ENCODE data around the gene FBXO22.

Gene FBXO22

GRCh38 chr15:75942464-75942863, 38.8 kb downstream of the FBXO22 start:
- POLR2A ChIA-PET (ENCODE audit: low non-redundant PET): no interaction called here
- CTCF ChIA-PET: interaction anchor here (0.7 kb wide), 1 partner anchor 1078 kb away, joined by 6 read pairs; no protein-coding TSS in a partner anchor
- no peak for DNase-seq (ENCODE audit: low spot score)
- no peak overlapping the region for H3K27ac ChIP-seq
- TF ChIP-seq CTCF (conservative IDR thresholded peaks at IDR 0.05; ENCODE audit: low read depth): no peak

- POLR2A ChIA-PET (ENCODE audit: low non-redundant PET): no interaction called here
- no peak for DNase-seq (ENCODE audit: low spot score)
- no peak for TF ChIP-seq CTCF (conservative IDR thresholded peaks at IDR 0.05; ENCODE audit: low read depth)
- CTCF ChIA-PET: interaction anchor here (0.7 kb wide), 1 partner anchor 100 kb away, joined by 3 read pairs; the partner anchor contains the start of gene UBE2Q2
- H3K27ac ChIP-seq: no peak overlapping the region
Observed at GRCh38 chr15:75943246-75943645, 39.6 kb downstream of the FBXO22 start.

- CTCF ChIA-PET: interaction anchor here (0.7 kb wide), 1 partner anchor 100 kb away, joined by 3 read pairs; the partner anchor contains the start of gene UBE2Q2
- POLR2A ChIA-PET (ENCODE audit: low non-redundant PET): no interaction called here
- DNase-seq (ENCODE audit: low spot score): no peak
Observed at GRCh38 chr15:75943713-75944215, 40.1 kb downstream of the FBXO22 start.

GRCh38 chr15:75945953-75946352, 42.3 kb downstream of the FBXO22 start:
- ChIA-PET POLR2A (ENCODE audit: low non-redundant PET) (no interaction called here), CTCF (no interaction called here)
- DNase-seq (ENCODE audit: low spot score): no peak

More at GRCh38 chr15:75943713-75944215, 40.1 kb downstream of the FBXO22 start:
- TF ChIP-seq CTCF (conservative IDR thresholded peaks at IDR 0.05; ENCODE audit: low read depth): no peak
- H3K27ac ChIP-seq: no peak overlapping the region

GRCh38 chr15:75947092-75947491, 43.4 kb downstream of the FBXO22 start:
- H3K27ac ChIP-seq: no peak overlapping the region
- POLR2A ChIA-PET (ENCODE audit: low non-redundant PET): interaction anchor here (0.6 kb wide), 1 partner anchor 46 kb away, joined by 5 read pairs; no protein-coding TSS in a partner anchor
- CTCF ChIA-PET: no interaction called here
- DNase-seq (ENCODE audit: low spot score): peak; percentile 82
- TF ChIP-seq CTCF (conservative IDR thresholded peaks at IDR 0.05; ENCODE audit: low read depth): no peak

More at GRCh38 chr15:75945953-75946352, 42.3 kb downstream of the FBXO22 start:
- H3K27ac ChIP-seq: no peak overlapping the region
- no peak for TF ChIP-seq CTCF (conservative IDR thresholded peaks at IDR 0.05; ENCODE audit: low read depth)

GRCh38 chr15:75948761-75949296, 45.2 kb downstream of the FBXO22 start:
- CTCF ChIA-PET: no interaction called here
- no peak overlapping the region for H3K27ac ChIP-seq
- TF ChIP-seq CTCF (conservative IDR thresholded peaks at IDR 0.05; ENCODE audit: low read depth): no peak
- POLR2A ChIA-PET (ENCODE audit: low non-redundant PET): no interaction called here
- DNase-seq (ENCODE audit: low spot score): no peak

Measured in RWPE1 (cell line).